GM15510 (cell line): ENCODE data around the gene DNER.

Experiments used
- POLR2A ChIP-seq: IDR thresholded peaks from 3 replicates; pipeline ENCODE4 v1.6.1; 2011; ENCODE audit warnings: borderline replicate concordance; ENCODE audit not compliant: insufficient read length; ENCODE audit errors: extremely low read depth

Gene DNER

GRCh38 chr2:229314117-229314516 is 400.2 kb downstream of the DNER start:
- no peak for TF ChIP-seq POLR2A

GRCh38 chr2:229313591-229313990 is 400.8 kb downstream of the DNER start:
- no peak for TF ChIP-seq POLR2A
